HG03439 (cell line): ENCODE results near the gene ZIM2.

Source experiments
- ATAC-seq: cut with Tn5 transposase; IDR thresholded peaks from one replicate; pipeline ENCODE4 v1.9.1; 2021; ENCODE audit warnings: mild to moderate bottlenecking, moderate library complexity; ENCODE audit not compliant: unreplicated experiment

ZIM2 gene

DNA sequence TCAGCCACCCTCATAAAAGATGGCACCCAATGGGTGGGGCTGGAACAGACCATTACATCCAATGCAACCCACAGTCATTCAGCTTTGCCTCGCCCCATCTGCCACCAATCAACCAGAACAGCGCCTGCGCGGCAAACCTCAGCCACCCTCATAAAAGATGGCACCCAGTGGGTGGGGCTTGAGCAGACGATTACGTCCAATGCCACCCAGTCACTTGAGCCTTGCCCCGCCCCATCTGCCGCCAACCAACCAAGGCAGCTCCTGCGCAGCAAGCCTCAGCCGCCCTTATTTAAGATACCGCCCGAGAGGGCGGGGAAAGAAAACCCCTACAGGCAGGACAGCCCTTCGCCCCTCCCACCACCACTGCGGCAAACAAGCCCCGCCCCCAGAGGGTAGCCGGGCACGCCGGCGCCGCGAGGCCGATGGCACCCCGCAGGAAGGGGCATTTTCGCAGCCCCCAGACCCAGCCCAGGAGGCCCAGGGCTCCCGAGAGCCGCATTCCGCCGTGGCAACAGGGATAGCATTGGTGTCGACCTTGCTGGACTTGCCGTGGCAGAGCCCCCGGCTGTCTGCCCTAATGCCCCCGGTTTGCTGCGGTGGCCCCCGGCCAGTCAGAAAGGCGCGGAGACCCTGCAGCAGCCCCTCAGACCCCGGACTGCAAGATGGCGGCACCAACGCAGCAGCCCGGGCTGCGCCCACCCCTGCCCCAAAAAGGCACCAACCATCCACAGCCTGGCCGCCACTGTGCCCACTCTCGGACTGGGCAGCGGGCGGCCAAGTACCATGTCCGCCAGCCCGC is 675 bp downstream of the ZIM2 start:
- ATAC-seq = no peak

DNA sequence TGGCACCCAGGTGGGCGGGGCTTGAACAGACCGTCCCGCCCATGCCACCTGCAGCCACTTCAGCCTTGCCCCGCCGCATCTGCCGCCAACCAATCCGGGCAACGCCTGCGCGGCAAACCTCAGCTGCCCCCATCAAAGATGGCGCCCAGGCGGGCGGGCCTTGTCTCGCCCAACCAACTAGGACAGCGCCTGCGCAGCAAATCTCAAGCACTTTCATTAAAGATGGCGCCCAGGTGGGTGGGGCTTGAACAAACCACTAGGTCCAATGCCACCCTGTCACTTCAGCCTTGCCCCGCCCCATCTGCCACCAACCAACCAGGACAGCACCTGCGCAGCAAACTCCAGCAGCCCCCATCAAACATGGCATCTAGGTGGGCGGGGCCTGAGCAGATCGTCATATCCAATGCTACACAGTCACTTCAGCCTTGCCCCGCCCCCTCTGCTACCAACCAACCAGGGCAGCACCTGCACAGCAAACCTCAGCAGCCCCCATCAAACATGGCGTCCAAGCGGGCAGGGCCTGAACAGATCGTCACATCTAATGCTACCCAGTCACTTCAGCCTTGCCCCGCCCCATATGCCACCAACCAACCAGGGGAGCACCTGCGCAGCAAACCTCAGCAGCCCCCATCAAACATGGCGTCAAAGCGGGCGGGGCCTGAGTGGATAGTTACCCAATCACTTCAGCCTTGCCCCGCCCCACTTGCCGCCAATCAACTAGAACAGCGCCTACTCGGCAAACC is 1.4 kb downstream of the ZIM2 start:
- ATAC-seq = no peak

DNA sequence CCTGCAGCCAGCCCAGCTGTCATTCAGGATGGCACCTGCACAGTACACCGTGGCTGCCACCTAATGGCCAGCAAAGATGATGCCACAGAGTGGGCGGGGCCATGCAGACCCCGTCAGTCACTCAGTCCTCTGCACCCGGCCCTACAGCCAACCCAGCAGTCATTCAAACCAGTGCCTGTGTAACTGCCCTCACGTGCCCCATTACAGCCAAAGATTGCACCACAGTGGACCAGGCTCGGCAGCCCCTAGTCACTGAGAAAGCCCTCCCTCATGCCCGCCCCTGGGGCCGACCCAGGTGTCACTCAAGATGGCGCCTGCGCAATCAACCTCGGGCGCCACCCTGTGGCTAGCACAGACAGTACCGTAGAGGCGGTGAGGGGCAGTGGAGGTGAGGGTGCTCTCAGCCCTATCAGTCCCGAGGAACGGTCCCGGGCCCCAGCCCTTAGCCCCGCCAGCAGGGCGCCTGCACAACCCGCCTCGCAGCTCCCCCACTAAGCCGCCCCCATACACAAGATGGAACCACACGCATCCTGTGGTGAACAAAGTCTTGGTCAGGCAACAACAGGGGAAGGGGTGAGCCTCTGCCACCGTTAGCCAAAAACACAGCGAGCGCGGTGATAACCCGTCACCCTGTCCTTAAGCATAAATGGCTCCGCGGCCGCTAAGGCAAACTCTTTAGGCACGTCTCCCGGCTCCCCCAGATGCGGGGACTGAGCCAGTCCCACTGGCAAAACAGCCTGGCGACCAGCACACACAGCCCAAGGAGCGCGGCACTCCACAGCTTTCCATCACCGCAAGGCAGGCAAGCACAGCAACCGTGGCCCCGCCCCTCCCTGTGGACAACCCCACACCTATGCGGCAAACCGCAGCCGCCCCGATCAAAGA is 2.3 kb downstream of the ZIM2 start:
- no peak for ATAC-seq

DNA sequence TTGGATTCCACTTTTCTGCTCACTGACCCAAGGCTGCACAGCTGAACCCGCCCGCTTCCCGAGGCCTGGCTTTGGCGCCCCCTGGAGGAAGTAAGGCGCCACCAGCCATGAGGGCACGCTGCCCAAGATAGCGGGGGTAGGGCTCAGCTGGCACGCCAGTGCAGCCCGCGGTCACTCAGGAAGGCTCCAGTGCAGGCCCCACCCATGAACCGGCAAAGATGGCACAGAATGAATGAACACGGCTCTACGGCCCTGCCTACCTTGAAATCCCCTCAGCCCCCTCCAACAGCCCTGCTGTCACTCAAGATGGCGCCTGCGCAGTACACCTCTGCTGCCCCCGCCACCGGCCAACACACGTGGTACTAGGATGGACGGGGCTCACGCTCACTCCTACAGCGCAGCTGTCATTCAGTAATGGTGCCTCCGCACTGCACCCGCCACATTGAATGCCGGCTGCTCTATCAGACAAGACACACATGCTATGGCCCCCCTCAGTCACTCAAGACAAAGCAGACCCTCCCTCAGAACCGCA is 3.0 kb downstream of the ZIM2 start:
- ATAC-seq = no peak

DNA sequence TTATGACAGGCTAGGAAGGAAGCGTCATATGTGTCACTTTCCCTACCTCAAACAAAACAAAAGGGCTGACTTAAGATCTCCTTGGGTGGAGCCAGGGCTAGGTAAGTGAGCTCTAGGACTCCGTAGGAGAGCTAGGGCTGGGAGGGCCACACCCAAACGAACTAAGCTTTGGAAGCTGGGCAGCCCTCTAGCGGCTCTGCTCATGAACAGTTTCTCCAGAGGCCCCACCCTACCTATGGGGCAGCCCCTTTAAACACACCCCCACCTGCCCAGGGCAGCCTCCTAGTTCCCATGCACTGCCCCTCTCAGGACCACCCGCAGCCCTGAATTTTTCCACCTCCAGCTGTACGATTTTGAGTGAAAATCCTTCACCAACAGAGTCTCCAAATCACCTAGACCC is 3.5 kb downstream of the ZIM2 start:
- ATAC-seq = no peak

DNA sequence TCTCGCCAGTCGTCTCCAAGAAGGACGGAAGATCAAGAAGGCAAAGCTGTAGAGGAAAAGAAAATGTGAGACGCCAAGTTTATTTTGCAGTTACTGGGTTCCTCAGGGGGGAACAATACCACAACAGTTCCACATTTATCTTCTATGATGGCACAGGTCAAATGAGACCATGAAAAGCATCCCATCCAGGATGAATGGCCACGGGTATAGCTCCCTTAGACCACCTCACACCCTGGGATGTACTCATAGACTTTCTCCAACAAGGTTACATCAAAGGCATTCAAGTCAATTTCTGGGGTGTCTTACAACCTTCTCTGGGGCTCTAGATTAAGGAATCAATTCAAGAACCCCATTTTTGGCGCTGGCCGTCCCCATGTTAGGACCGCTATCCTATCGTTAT is 4.5 kb downstream of the ZIM2 start:
- ATAC-seq = no peak

DNA sequence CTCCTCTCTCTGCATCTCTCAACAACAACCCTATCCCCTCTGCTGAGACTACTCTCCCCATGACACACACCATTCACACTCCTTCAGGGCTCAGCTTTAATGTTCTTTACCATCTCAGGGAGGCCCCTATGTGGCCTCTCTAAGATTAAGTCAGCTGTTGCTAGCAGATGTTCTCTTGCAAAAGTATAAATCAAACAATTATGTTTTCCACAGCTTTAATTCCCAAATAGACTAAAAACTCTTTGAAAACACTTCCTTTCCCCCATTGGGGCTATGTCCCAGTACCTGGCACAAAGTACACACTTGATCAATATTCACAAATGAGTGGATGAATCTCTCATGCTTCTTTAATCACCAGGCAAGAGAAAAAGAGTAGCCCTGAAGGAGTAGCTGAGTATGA is 5.1 kb downstream of the ZIM2 start:
- no peak for ATAC-seq

DNA sequence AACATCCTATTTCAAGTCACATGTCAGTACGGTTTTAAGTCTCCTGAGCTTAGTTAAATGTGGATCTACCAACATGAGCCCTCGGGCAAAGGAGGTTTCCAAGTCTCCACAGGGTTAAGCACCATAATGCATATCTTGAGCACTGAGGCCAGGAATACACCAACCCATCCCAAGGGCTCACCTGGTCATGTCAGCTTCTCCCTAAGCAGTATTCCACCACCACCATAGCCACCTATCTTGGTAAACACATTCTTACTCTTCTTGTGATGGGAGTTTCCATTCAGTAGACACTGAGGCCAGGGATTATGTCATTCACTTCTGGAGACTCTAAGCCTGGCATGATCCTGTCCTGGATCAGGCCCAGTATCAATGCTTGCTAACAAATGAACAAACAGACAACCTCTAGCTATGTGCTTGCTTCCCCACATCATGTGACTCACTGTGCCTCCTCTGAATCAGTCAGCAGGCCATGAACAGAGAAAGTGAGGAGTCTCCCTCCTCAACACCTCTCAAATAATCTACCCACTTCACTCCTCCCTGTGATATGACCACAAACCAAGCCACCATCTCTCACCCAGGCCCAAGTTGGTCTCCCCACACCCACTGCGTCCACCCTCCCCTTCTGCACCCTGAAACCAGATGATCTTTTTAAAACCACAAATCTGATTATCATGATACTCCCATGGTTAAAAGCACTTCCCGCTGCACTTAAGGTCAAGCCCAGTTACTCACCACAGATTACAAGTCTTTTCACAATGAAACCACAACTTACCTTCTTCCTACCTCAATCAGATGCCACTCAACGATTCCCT is 5.8 kb downstream of the ZIM2 start:
- ATAC-seq = no peak

DNA sequence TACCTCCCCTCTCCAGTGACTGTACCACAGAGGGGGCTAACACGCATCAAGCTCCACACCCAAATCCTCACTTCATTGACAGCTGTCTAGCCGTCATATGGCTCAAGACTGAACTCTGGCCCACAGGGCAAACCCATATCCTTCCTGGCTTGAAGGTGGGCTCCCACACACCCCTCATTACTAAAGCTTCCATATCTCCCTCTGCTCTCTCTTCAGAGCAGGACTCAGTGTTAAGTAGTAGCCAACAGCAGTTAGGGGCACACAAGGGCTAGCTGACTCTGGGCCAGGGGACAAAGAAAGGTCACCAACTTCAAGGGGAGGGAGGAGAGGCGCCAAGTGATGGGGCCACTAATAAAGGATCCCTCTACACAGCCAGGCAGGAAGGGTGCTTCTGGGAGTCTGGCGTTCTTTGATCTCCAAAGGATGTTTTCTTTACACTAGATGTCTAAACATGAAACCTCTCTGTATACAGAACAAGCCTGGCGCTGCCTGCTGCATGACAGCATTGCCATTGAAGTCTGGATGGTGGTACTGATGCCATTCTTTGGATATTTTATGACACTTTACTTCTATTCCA is 8.1 kb downstream of the ZIM2 start:
- no peak for ATAC-seq

DNA sequence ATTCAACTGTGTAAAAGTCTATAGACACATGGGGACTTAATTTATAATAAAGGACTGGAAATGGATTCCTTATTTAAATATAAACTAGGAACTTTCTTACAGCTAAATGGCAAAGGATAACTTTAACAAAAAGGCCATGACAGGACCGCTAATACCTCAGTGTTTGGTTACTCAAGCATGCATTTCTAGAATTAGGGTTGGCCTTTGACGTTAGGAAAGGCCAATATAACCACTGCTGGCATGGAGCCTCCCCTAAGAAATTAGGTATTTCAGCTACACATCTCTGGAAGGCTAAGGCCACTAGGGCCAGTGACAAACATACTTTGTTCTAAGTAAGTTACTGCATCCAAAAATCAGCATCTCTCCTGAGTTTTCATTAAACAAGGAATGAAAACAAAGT is 9.3 kb downstream of the ZIM2 start:
- ATAC-seq = no peak

DNA sequence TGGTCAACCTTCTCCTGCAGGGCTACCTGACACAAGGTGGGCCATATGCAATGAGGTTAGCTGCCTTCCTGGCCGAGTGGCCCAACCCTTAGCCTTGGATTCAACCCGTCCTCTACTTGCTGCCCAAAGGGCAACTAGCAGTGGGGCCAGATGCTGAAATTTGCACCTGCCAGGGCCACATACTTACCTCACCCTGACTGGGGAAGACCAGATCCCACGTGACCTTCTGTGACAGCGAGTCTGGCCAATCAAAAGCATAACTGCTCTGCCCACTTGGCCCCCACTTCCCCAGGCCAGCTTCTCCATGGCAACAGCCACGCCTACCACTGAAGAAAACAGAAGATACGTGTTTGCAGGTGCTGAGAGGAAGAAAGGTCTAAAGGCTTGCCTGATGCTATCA is 10.9 kb downstream of the ZIM2 start:
- ATAC-seq = no peak

DNA sequence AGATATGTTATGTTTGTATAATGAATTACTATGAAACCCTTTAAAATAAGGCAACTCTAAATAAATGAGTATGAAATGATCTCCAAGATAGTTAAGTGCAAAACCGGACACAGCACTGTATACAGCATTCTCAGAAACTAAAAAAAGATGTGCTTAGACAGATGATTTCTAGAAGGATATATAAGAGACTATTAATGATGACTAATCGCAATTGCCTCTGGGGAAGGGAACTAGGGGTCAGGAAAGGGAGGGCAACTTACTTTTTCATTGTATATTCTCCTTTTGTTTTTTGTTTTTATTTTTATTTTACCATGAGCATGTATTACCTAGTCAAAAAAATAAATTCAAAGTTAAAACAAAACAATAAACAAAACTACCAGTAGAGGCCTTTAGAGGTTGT is 12.8 kb downstream of the ZIM2 start:
- ATAC-seq = no peak

DNA sequence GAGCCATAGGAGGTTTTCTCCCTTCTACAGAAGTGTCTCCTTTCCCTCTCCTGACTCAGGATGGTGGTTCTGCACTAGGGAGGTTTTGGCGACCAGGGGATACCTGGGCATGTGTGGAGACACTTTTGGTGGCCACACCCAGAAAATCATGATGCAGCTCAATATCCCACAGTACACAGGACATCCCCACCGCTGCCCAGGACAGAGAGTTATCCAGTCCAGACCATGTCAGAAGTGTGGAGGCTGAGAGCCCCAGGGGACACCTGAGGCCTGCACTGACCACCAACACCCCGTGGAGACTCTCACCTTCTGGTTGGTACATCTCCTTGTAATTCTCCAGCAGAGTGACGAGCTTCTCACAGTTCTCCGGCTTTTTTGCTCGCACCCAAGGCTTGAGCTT is 16.6 kb downstream of the ZIM2 start:
- ATAC-seq = no peak

DNA sequence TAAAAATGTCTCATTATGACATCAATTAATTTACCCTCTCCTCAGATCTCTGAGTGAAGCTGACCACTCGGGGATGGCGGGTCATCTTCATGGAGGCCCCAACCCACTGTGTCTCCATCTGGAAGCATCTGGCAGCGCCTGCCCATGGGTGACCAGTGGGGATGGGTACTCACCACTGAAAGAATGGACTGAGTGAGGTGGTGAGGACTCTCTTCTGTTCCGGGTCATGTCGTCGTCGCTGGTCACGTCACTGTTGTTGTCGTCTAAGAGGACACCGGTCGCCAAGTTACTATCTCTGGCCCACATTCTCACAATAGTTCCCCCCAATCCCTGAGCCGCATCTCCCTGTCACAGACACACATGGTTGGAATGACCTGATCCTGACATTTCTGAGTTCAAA is 17.1 kb downstream of the ZIM2 start:
- no peak for ATAC-seq

DNA sequence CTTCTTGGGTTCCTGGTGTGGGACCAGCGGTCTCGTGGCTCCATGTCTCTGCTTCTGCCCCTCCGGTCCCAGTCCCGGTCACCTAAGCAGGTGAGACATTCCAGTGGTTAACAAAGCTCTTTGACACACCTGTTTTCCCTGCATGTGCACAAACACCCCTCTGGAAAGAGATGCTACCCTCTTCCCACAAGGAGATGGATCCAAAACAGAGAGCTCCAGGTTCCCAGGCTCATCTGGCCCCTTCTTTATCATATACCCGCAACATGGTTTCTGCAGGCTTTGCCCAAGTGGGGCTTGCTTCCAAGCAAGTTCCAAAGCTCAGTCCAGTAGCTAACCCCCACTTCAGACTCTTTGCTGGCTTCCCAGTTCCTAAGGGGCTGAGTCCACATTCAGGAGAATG is 17.8 kb downstream of the ZIM2 start:
- no peak for ATAC-seq

DNA sequence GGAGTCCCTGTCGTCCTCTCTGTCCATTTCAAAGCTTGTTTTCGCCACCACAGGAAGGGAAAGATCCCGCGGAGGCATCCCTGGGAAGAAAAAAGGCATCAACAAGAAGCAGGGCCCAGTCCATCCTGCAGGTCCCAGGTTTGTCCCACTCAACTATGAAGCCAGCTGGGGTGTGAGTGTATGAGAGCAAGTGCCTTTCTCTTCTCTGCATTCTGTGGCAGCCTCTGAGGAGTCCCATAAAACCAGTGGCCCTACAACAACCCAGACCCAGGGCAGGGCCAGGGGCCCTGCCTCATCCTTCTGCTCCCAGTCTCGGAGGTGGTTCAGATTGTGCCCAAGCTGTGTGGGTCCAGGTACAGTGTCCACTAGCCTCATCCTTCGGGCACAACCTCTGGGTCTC is 18.9 kb downstream of the ZIM2 start:
- no peak for ATAC-seq

DNA sequence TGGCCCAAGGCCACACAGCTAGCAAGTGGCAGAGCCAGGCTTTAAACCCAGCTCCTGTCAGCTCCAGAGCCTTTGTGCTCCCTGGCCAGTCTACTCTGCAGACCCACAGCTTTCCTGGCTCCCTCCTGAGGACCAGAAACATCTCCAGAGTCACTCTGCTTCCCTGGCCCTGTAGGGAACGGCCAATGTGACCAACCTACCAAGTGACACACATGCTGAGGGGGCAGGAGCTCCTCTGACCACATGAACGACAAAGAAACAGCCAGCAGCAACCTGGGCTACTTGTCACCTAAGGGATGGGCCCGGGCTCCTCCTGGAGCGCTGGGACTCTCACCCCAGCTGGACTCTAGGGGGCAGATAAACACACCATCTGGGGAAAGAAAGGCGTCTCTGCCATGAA is 19.3 kb downstream of the ZIM2 start:
- ATAC-seq = no peak

DNA sequence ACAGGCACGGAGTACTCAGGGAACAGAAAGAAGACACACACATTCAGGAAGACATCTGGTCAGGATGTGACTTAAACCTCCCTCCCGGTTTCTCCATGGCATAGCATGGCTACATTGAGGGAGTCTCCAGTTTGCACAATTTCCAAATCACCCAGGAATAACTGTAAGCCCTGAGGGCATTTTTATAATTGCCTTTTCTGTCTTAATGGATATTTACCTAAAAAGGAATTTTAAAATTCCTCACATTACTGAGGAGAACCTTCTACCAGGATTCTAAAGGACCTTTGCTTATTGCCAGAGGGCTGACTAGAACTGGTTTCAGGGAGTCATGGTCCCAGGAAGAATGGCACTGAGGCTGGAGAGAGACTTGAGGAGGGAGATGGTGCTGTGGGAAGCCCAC is 21.4 kb downstream of the ZIM2 start:
- no peak for ATAC-seq

DNA sequence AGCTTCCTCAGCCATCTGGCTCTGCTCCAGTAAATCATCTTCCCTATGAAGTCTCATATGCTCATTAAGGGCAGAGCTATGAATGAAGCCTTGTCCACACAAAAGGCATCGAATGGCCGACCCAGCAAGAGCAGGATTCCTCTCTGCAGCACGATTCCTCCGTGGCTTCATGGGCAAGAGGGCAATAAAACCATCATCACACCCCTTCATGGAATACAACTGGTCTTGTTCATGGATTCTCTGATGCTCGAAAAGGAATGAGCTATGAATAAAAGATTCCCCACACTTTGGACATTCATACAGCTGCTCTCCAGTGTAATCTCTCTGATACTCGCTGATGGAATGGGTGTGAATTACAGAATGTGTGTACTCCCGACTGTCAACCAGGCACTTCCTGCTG is 25.9 kb downstream of the ZIM2 start:
- ATAC-seq = no peak

DNA sequence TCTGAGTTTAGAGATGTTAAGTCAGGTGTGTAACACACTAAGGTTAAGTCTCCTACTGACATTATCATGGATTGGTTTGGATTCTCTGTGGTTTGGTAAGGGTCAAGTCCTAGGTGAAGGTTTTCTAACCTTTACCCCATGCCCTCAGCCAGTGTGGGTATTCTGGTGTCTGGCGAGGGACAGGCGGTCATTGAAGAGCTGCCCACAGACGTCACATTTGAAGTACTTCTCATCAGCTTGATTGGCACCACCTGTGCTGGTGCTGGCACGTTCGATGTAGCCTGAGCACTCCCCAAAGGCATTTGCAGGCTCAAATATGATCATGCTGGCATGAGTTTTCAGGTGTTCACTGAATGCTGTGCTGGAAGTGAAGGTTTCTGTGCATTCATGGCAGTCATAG is 27.0 kb downstream of the ZIM2 start:
- no peak for ATAC-seq
